GM12891 (cell line): ENCODE data around the gene SPDL1.

Experiments
- PAX5 ChIP-seq: IDR thresholded peaks from 2 replicates; pipeline ENCODE4 v1.6.1; 2011; ENCODE audit warnings: low read length, moderate library complexity, mild to moderate bottlenecking; ENCODE audit not compliant: insufficient read depth, severe bottlenecking
- POLR2A ChIP-seq: IDR thresholded peaks from 2 replicates; pipeline ENCODE4 v1.6.1; 2011; ENCODE audit warnings: low read depth, low read length, control low read depth
- POLR2AphosphoS5 ChIP-seq: IDR thresholded peaks from 2 replicates; pipeline ENCODE4 v1.6.1; 2011; ENCODE audit warnings: low read depth, low read length, control low read depth
- SPI1 ChIP-seq: IDR thresholded peaks from 2 replicates; pipeline ENCODE4 v1.6.1; 2011; ENCODE audit warnings: low read depth, low read length, control low read depth
- TAF1 ChIP-seq: IDR thresholded peaks from 2 replicates; pipeline ENCODE4 v1.6.1; 2011; ENCODE audit warnings: low read depth, low read length, control low read depth

GRCh38 chr5:169595172-169595820 is 11.7 kb downstream of the SPDL1 start:
- TF ChIP-seq POLR2A (no peak), POLR2AphosphoS5 (no peak), PAX5 (no peak), TAF1 (no peak), SPI1 (no peak)
